AG04450 (cell line): ENCODE results near the gene PLPPR5. TPM values are rescaled to one million over a fixed set of nuclear protein-coding genes. Genes with fewer than 3 reads are reported as not detected.

Experiments used
- CTCF ChIA-PET: fragments of 300-600, 350-600 bp; formaldehyde crosslinking; extraction: SDS; loops from one replicate; lab custom pipeline; 2022; ENCODE audit warnings: antibody characterized with exemption, inconsistent platforms; lab: Charles Lee
- POLR2A ChIA-PET: fragments of 350-600 bp; formaldehyde crosslinking; extraction: SDS; loops from one replicate; lab custom pipeline; 2021; ENCODE audit warnings: antibody characterized with exemption, inconsistent platforms; lab: Yijun Ruan, JAX
- DNase-seq: peaks from one replicate; pipeline ENCODE4 v3.0.0-alpha.2; 2011; ENCODE audit warnings: low read depth, low spot score
- H3K27ac ChIP-seq: one replicate; pipeline ENCODE4 v1.5.1; 2012; ENCODE audit warnings: low read depth, low read length, control low read depth
- H3K27me3 ChIP-seq: one replicate; pipeline ENCODE4 v1.6.0; 2012; ENCODE audit warnings: low read length; ENCODE audit not compliant: control insufficient read depth, insufficient read depth
- H3K4me3 ChIP-seq: 2 replicates; pipeline ENCODE4 v1.5.1; 2011; ENCODE audit warnings: mild to moderate bottlenecking, low read depth, low read length, control low read depth
- H3K9me3 ChIP-seq: 2 replicates; pipeline ENCODE4 v1.5.1; 2012; ENCODE audit warnings: low read length; ENCODE audit not compliant: control insufficient read depth, insufficient read depth
- CTCF ChIP-seq: IDR thresholded peaks from 2 replicates; pipeline ENCODE4 v1.5.1; 2011; ENCODE audit warnings: low read depth, low read length, control low read depth, inconsistent platforms
- polyA plus RNA-seq: library from polyadenylated mRNA; depleted of rRNA; stranded (reverse); fragments of >200 nt; gene quantifications from 2 replicates; pipeline ENCODE4 v1.2.3, GENCODE V29; 2011
- small RNA-seq: library from RNA; depleted of rRNA; stranded (forward); fragments of <200 nt; gene quantifications from one replicate; pipeline ENCODE3, GENCODE V24; 2012; ENCODE audit warnings: low read depth; ENCODE audit not compliant: insufficient read length

The PLPPR5 gene
- polyA plus RNA-seq, 1 experiment, result 0.07 TPM

- no peak for DNase-seq
- no peaks in the 10 kb centered on the region for H3K9me3 ChIP-seq
- H3K4me3 ChIP-seq, result no peak overlapping the region
- peaks cover 2% of the 10 kb centered on the region for H3K27me3 ChIP-seq
- POLR2A ChIA-PET, result no interaction called here
- H3K27ac ChIP-seq, result no peak overlapping the region
- CTCF ChIA-PET, result no interaction called here
- no peak for TF ChIP-seq CTCF
Measured at GRCh38 chr1:98860329-98860728, 144.3 kb downstream of the PLPPR5 start.

- no peaks in the 10 kb centered on the region for H3K9me3 ChIP-seq
- CTCF ChIA-PET, result no interaction called here
- no peak overlapping the region for H3K27ac ChIP-seq
- no peak for TF ChIP-seq CTCF
- peaks cover 2% of the 10 kb centered on the region for H3K27me3 ChIP-seq
- H3K4me3 ChIP-seq, result no peak overlapping the region
- DNase-seq, result no peak
- POLR2A ChIA-PET, result no interaction called here
Measured at GRCh38 chr1:98854137-98854536, 150.5 kb downstream of the PLPPR5 start.

- ChIA-PET POLR2A (no interaction called here), CTCF (no interaction called here)
- no peak overlapping the region for H3K4me3 ChIP-seq
- H3K27ac ChIP-seq, result no peak overlapping the region
- no peaks in the 10 kb centered on the region for H3K9me3 ChIP-seq
- peaks cover under 1% of the 10 kb centered on the region for H3K27me3 ChIP-seq
- DNase-seq, result no peak
- TF ChIP-seq CTCF, result no peak
Measured at GRCh38 chr1:98849969-98850636, 154.6 kb downstream of the PLPPR5 start.

GRCh38 chr1:98842241-98842640, 162.4 kb downstream of the PLPPR5 start:
- TF ChIP-seq CTCF, result no peak
- peaks cover 4% of the 10 kb centered on the region for H3K27me3 ChIP-seq
- CTCF ChIA-PET, result no interaction called here

More at GRCh38 chr1:98842241-98842640, 162.4 kb downstream of the PLPPR5 start:
- POLR2A ChIA-PET, result no interaction called here
- H3K9me3 ChIP-seq, result no peaks in the 10 kb centered on the region
- DNase-seq, result no peak
- no peak overlapping the region for H3K4me3 ChIP-seq
- H3K27ac ChIP-seq, result no peak overlapping the region

Small RNAs within 50 kb of the gene (small RNA-seq; reads per million reads assigned to genes)
- gene AL445433.1, result not detected
